Myocyte (in vitro differentiated cells): ENCODE data around the gene AWAT2. TPM values are rescaled to one million over a fixed set of nuclear protein-coding genes. Genes with fewer than 3 reads are reported as not detected.
"Not testable (repeated sequence)": the region's sequence is repeated elsewhere in the genome, so short reads cannot be mapped to it uniquely, and the experiment has no call there.

Source experiments
- DNase-seq: peaks from one replicate; pipeline ENCODE4 v3.0.0-alpha.2; 2012; ENCODE audit warnings: low read depth
- microRNA-seq: library from miRNA; unstranded; fragments of <30 nt; microRNA quantifications from one replicate; pipeline ENCODE4, GENCODE V29; 2016
- total RNA-seq: library from RNA; depleted of rRNA; stranded (reverse); fragments of >200 nt; gene quantifications from 2 replicates; pipeline ENCODE4 v1.2.3, GENCODE V29; 2014

AWAT2 gene
- total RNA-seq, 1 donor from 2014 or later: not detected

GRCh38 chrX:70001708-70002341 is 47.9 kb downstream of the AWAT2 start:
- DNase-seq: no peak

- no peak for DNase-seq
Measured at GRCh38 chrX:70001269-70001668, 48.5 kb downstream of the AWAT2 start.

GRCh38 chrX:69998299-69998698 is 51.4 kb downstream of the AWAT2 start:
- not testable (repeated sequence) for DNase-seq

GRCh38 chrX:69996113-69996468 is 53.6 kb downstream of the AWAT2 start:
- no peak for DNase-seq

GRCh38 chrX:69995362-69996112 is 54.2 kb downstream of the AWAT2 start:
- no peak for DNase-seq

GRCh38 chrX:69993494-69993893 is 56.2 kb downstream of the AWAT2 start:
- no peak for DNase-seq

GRCh38 chrX:69991685-69992084 is 58.1 kb downstream of the AWAT2 start:
- DNase-seq: no peak

Small RNA genes within 50 kb of the gene (microRNA-seq; reads per million reads assigned to microRNA genes)
- not detected for gene MIR676

Other genes with a start within 250 kb of the AWAT2 start
- not detected in 2 replicates for gene OTUD6A, start 12.5 kb upstream of the AWAT2 start, total RNA-seq
- 49.9 and 52.3 TPM in 2 replicates for gene IGBP1, start 83.5 kb upstream of the AWAT2 start, total RNA-seq
- gene DGAT2L6, start 127.5 kb upstream of the AWAT2 start, total RNA-seq: not detected in 2 replicates
- not detected in 2 replicates for gene AWAT1, start 184.7 kb upstream of the AWAT2 start, total RNA-seq
- not detected in 2 replicates for gene P2RY4, start 210.3 kb upstream of the AWAT2 start, total RNA-seq
- not detected in 2 replicates for gene ARR3, start 218.4 kb upstream of the AWAT2 start, total RNA-seq
- not detected in 2 replicates for gene RAB41, start 232.2 kb upstream of the AWAT2 start, total RNA-seq
- gene PDZD11, start 240.0 kb upstream of the AWAT2 start, total RNA-seq: 57.4 and 65.2 TPM in 2 replicates
- 0.27 and 0.36 TPM in 2 replicates for gene KIF4A, start 240.2 kb upstream of the AWAT2 start, total RNA-seq